SK-N-SH (cell line): Measurements from ENCODE around the gene MELTF. TPM values are rescaled to one million over a fixed set of nuclear protein-coding genes. Genes with fewer than 3 reads are reported as not detected.

Experiments used
- CTCF ChIA-PET: fragments of 300-600, 350-600 bp; formaldehyde crosslinking; extraction: SDS; loops from one replicate; lab custom pipeline; 2021; lab: Yijun Ruan, JAX
- POLR2A ChIA-PET: fragments of 350-600 bp; sonication (Branson Sonifier 250); formaldehyde crosslinking; extraction: SDS; loops from one replicate; lab custom pipeline; 2020; ENCODE audit warnings: antibody characterized with exemption, inconsistent platforms; lab: Yijun Ruan, JAX
- DNase-seq: peaks from one replicate; pipeline ENCODE4 v3.0.0; 2012
- H2AFZ ChIP-seq: fragments of 200-600 bp; sonication (generic); 2 replicates; pipeline ENCODE4 v1.8.1; 2016; ENCODE audit warnings: antibody characterized with exemption, mild to moderate bottlenecking, low read depth
- H3F3A ChIP-seq: fragments of 200-600 bp; sonication (generic); replicated peaks from 2 replicates; pipeline ENCODE3; 2016; ENCODE audit warnings: antibody characterized with exemption, mild to moderate bottlenecking; ENCODE audit not compliant: insufficient read depth
- H3K27ac ChIP-seq, 2 experiments: fragments of 200-500 bp in 1 of 2; fragments of 200-600 bp in 1 of 2; sonication (Bioruptor generic) in 1 of 2; sonication (generic), shearing (Covaris generic) in 1 of 2; 2 replicates each; pipeline versions ENCODE4 v1.5.1 to v1.6.1; 2014 to 2016; ENCODE audit warnings: low read depth in 2 of 2, inconsistent platforms in 1 of 2, low read length in 1 of 2, mild to moderate bottlenecking in 1 of 2, mixed read lengths in 1 of 2
- H3K27me3 ChIP-seq: fragments of 200-600 bp; sonication (generic), shearing (Covaris generic); 2 replicates; pipeline ENCODE4 v1.6.1; 2016; ENCODE audit warnings: mixed run types; ENCODE audit not compliant: insufficient read depth
- H3K36me3 ChIP-seq, 2 experiments: fragments of 200-500 bp in 1 of 2; fragments of 200-600 bp in 1 of 2; sonication (Bioruptor generic) in 1 of 2; sonication (generic) in 1 of 2; replicated peaks in 1 of 2; 2 replicates each; pipeline versions ENCODE3 to v1.5.1; 2014 to 2016; ENCODE audit warnings: low read length in 1 of 2, mild to moderate bottlenecking in 1 of 2; ENCODE audit not compliant: insufficient read depth in 2 of 2, control insufficient read depth in 1 of 2
- H3K4me1 ChIP-seq, 2 experiments: fragments of 200-500 bp in 1 of 2; fragments of 200-600 bp in 1 of 2; sonication (Bioruptor generic) in 1 of 2; sonication (generic), shearing (Covaris generic) in 1 of 2; 2 replicates each; pipeline versions ENCODE4 v1.5.1 to v1.6.1; 2014 to 2016; ENCODE audit warnings: low read depth in 1 of 2, low read length in 1 of 2, mixed run types in 1 of 2; ENCODE audit not compliant: insufficient read depth in 2 of 2, control insufficient read depth in 1 of 2
- H3K4me2 ChIP-seq: fragments of 200-600 bp; sonication (generic), shearing (Covaris generic); 2 replicates; pipeline ENCODE4 v1.6.1; 2017; ENCODE audit warnings: mixed run types
- H3K4me3 ChIP-seq, 2 experiments: fragments of 200-500 bp in 1 of 2; fragments of 200-600 bp in 1 of 2; sonication (Bioruptor generic) in 1 of 2; sonication (generic), shearing (Covaris generic) in 1 of 2; 2 replicates each; pipeline versions ENCODE4 v1.5.1 to v1.8.1; 2014 to 2016; ENCODE audit warnings: low read depth in 2 of 2, inconsistent platforms in 1 of 2, low read length in 1 of 2, mild to moderate bottlenecking in 1 of 2, mixed read lengths in 1 of 2, moderate library complexity in 1 of 2
- H3K79me2 ChIP-seq: fragments of 200-600 bp; sonication (generic); 2 replicates; pipeline ENCODE4 v1.8.1; 2017; ENCODE audit warnings: mild to moderate bottlenecking; ENCODE audit not compliant: insufficient read depth
- H3K9ac ChIP-seq: fragments of 200-600 bp; sonication (generic); 2 replicates; pipeline ENCODE4 v1.6.1; 2017; ENCODE audit warnings: mixed run types
- H3K9me2 ChIP-seq: fragments of 200-600 bp; sonication (generic); 2 replicates; pipeline ENCODE4 v1.6.1; 2017; ENCODE audit warnings: mixed run types
- H3K9me3 ChIP-seq: fragments of 200-600 bp; sonication (generic); 2 replicates; pipeline ENCODE4 v1.6.1; 2017; ENCODE audit warnings: mixed run types, mild to moderate bottlenecking, moderate library complexity
- H4K20me1 ChIP-seq: fragments of 200-600 bp; sonication (generic); 2 replicates; pipeline ENCODE4 v1.6.1; 2017; ENCODE audit warnings: mild to moderate bottlenecking, mixed run types; ENCODE audit not compliant: insufficient read depth
- CHD2 ChIP-seq: fragments of 150-350 bp; IDR thresholded peaks from 2 replicates; pipeline ENCODE4 v1.6.1; 2018; ENCODE audit warnings: low read length; ENCODE audit not compliant: partially characterized antibody
- EP300 ChIP-seq, 2 experiments: IDR thresholded peaks; 2 replicates each; pipeline versions ENCODE4 v1.4.0 to v1.6.1; 2012; ENCODE audit warnings: borderline replicate concordance in 1 of 2, low read depth in 1 of 2, low read length in 1 of 2
- FOSL2 ChIP-seq: IDR thresholded peaks from 2 replicates; pipeline ENCODE4 v1.4.0; 2012; ENCODE audit warnings: low read depth, mild to moderate bottlenecking, moderate library complexity, borderline replicate concordance
- FOXJ3 ChIP-seq: sonication (generic); formaldehyde crosslinking; IDR thresholded peaks from 2 replicates; pipeline ENCODE4 v1.5.1; 2020; ENCODE audit warnings: mild to moderate bottlenecking, missing genetic modification reagents
- JUND ChIP-seq: IDR thresholded peaks from 2 replicates; pipeline ENCODE4 v1.4.0; 2012
- NRF1 ChIP-seq: IDR thresholded peaks from 2 replicates; pipeline ENCODE4 v1.6.1; 2012; ENCODE audit warnings: low read depth, mild to moderate bottlenecking, low read length
- POLR2AphosphoS5 ChIP-seq: IDR thresholded peaks from 2 replicates; pipeline ENCODE4 v1.6.1; 2012; ENCODE audit warnings: low read depth, low read length
- RXRA ChIP-seq: IDR thresholded peaks from 2 replicates; pipeline ENCODE4 v1.4.0; 2012; ENCODE audit warnings: low read depth, mild to moderate bottlenecking, borderline replicate concordance
- TAF1 ChIP-seq: IDR thresholded peaks from 2 replicates; pipeline ENCODE4 v1.6.1; 2012; ENCODE audit warnings: low read depth, mild to moderate bottlenecking, low read length, moderate library complexity, borderline replicate concordance
- YY1 ChIP-seq: IDR thresholded peaks from 2 replicates; pipeline ENCODE4 v1.4.0; 2012; ENCODE audit warnings: low read depth, mild to moderate bottlenecking
- WGBS: methylation state at CpG from one replicate; pipeline ENCODE4 v1.1.6; 2017; ENCODE audit warnings: low lambda C conversion rate; 5-methylcytosine and 5-hydroxymethylcytosine counted together
- polyA plus RNA-seq, 3 experiments: library from polyadenylated mRNA; depleted of rRNA; stranded (reverse); fragments of >200 nt; gene quantifications; 2 replicates each; pipeline ENCODE4 v1.2.3, GENCODE V29; 2012
- TF ChIP-seq, protein P1 (sequence below): IDR thresholded peaks from 2 replicates; pipeline ENCODE4; 2012
- TF ChIP-seq, protein P2 (sequence below): fragments of 200-600 bp; sonication (generic); IDR thresholded peaks from 2 replicates; pipeline ENCODE4 v1.6.1; 2017; ENCODE audit warnings: antibody characterized with exemption, mild to moderate bottlenecking, moderate library complexity
- TF ChIP-seq, protein P3 (sequence below): fragments of 150-350 bp; IDR thresholded peaks from 2 replicates; pipeline ENCODE4 v1.6.1; 2016; ENCODE audit warnings: mild to moderate bottlenecking, low read depth, low read length
- TF ChIP-seq, protein P4 (sequence below): IDR thresholded peaks from 2 replicates; pipeline ENCODE4 v1.4.0; 2012; ENCODE audit warnings: low read depth, borderline replicate concordance
- TF ChIP-seq, protein P5 (sequence below): IDR thresholded peaks from 2 replicates; pipeline ENCODE4 v1.4.0; 2012; ENCODE audit warnings: low read depth, borderline replicate concordance

MELTF gene
- polyA plus RNA-seq, 1 of the 3 experiments (the other 2 are of a cell fraction), result 32.4 TPM

DNA sequence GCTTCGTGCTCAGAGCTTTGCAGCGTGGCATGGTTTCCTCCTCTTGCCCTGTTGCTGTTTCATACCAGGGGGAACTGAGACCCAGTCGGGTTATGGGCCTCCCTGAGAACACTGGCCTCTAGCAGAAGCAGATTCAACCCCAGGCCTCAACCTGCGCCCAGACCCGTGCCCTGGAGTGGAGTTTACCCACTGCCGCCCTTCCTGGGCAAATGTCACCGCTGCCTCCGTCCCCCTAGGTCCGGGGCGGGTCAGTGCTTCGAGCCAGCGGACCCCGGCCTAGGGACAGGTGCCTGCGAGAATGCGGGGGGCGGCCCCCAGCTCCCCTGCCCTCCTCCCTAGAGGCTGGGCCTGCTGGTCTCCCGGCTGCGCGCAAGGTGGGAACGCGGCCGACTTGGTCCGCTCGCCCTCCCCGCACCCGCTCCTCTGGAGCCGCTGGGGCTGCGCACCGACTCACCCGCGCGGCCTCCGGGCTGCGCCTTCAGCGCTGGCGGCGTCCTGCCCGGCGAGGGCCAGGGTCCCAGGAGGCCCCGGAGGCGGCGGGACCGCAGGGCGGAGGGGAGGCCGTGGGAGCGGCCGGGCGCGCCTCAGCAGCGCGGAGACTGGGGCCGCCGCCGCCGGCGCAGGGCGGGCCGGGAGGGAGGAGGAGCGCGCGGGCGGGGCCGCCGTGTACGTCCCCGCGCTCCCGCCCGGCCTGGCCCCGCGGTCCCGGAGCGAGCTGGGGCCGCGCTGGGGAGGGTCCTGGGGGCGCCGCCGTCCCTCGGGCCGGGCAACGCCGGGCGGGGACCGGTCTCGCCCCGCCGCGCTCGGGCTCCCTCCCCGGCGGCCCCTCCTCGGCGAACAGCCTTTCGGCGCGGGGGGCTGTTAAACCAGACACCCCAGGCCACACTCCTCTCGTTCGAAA is 61.1 kb downstream of the MELTF start, which contains the start of gene PIGZ (continued):
- no peak for TF ChIP-seq POLR2AphosphoS5
- TF ChIP-seq, protein P1, sequence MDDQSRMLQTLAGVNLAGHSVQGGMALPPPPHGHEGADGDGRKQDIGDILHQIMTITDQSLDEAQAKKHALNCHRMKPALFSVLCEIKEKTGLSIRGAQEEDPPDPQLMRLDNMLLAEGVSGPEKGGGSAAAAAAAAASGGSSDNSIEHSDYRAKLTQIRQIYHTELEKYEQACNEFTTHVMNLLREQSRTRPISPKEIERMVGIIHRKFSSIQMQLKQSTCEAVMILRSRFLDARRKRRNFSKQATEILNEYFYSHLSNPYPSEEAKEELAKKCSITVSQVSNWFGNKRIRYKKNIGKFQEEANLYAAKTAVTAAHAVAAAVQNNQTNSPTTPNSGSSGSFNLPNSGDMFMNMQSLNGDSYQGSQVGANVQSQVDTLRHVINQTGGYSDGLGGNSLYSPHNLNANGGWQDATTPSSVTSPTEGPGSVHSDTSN, result no peak
- TF ChIP-seq FOXJ3 (CRISPR knock-in tag), result no peak
- TF ChIP-seq FOSL2, result no peak
- TF ChIP-seq JUND, result no peak
- no peak for TF ChIP-seq RXRA
- TF ChIP-seq, protein P2, sequence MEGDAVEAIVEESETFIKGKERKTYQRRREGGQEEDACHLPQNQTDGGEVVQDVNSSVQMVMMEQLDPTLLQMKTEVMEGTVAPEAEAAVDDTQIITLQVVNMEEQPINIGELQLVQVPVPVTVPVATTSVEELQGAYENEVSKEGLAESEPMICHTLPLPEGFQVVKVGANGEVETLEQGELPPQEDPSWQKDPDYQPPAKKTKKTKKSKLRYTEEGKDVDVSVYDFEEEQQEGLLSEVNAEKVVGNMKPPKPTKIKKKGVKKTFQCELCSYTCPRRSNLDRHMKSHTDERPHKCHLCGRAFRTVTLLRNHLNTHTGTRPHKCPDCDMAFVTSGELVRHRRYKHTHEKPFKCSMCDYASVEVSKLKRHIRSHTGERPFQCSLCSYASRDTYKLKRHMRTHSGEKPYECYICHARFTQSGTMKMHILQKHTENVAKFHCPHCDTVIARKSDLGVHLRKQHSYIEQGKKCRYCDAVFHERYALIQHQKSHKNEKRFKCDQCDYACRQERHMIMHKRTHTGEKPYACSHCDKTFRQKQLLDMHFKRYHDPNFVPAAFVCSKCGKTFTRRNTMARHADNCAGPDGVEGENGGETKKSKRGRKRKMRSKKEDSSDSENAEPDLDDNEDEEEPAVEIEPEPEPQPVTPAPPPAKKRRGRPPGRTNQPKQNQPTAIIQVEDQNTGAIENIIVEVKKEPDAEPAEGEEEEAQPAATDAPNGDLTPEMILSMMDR, result no peak
- TF ChIP-seq CHD2, result no peak

DNA sequence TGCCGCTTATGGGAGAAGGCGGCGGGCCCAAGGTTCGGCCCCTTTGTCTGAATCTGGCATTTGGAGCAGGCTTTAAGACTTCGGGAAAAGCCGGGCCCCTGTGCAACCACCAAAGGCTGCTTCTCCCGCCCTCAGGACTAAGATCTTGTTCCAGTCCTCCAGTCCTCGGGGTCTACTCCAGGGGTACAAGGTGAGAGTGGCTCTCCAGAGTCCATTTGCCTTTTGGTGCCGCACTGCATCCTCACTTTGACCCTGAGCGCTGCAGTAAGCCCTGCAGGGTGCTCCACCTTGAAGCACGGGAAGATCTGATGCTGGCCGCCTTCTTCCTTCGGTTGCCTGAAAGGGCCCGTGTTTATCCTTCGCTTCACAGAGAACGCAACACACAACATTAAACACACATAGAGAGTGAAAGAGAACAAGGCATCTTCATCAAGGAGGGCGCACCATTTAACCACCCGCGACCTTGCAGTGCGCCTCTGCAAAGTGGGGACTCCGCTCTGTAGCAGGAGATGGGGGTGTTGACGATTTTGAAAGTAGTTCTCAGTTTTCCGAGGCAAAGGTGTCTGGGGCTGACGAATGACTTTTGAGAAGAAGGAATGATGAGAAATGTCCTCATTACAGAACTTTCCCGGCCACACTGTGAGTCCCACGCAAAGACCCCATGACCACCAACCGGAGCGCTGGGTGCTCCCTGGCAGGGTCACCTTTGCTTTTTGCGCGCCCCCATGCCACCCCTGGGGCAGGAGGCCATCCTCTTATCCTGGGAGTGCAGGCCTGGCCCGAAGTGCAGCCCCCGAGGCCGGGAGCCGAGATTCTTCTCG is 62.0 kb downstream of the MELTF start:
- no peaks in the 10 kb centered on the region for H4K20me1 ChIP-seq
- peak overlapping the region; percentile 63 to 64; a peak in 3 of 4 replicates for H3K4me3 ChIP-seq
- H3K27me3 ChIP-seq, result no peaks in the 10 kb centered on the region
- no peaks in the 10 kb centered on the region for H3K9me2 ChIP-seq
- ChIA-PET CTCF (interaction anchor here (1.0 to 3.7 kb wide), 4 partner anchors 17 to 358 kb away, joined by 3 to 16 read pairs (median 3); partner anchors contain the start of gene NCBP2), POLR2A (no interaction called here)
- WGBS, result 98% methylated on average over 25 of the region's 35 CpGs
- no peak overlapping the region for H2AFZ ChIP-seq
- H3K36me3 ChIP-seq, result no peaks in the 10 kb centered on the region
- no peak for TF ChIP-seq EP300 (IDR thresholded peaks at IDR 0.05; ENCODE audit: borderline replicate concordance in 1 of 2, low read depth in 1 of 2, low read length in 1 of 2)
- TF ChIP-seq, protein P3, sequence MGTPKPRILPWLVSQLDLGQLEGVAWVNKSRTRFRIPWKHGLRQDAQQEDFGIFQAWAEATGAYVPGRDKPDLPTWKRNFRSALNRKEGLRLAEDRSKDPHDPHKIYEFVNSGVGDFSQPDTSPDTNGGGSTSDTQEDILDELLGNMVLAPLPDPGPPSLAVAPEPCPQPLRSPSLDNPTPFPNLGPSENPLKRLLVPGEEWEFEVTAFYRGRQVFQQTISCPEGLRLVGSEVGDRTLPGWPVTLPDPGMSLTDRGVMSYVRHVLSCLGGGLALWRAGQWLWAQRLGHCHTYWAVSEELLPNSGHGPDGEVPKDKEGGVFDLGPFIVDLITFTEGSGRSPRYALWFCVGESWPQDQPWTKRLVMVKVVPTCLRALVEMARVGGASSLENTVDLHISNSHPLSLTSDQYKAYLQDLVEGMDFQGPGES, result no peak
- TF ChIP-seq TAF1, result no peak
- TF ChIP-seq YY1, result no peak
- TF ChIP-seq, protein P4, sequence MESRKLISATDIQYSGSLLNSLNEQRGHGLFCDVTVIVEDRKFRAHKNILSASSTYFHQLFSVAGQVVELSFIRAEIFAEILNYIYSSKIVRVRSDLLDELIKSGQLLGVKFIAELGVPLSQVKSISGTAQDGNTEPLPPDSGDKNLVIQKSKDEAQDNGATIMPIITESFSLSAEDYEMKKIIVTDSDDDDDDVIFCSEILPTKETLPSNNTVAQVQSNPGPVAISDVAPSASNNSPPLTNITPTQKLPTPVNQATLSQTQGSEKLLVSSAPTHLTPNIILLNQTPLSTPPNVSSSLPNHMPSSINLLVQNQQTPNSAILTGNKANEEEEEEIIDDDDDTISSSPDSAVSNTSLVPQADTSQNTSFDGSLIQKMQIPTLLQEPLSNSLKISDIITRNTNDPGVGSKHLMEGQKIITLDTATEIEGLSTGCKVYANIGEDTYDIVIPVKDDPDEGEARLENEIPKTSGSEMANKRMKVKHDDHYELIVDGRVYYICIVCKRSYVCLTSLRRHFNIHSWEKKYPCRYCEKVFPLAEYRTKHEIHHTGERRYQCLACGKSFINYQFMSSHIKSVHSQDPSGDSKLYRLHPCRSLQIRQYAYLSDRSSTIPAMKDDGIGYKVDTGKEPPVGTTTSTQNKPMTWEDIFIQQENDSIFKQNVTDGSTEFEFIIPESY, result no peak
- TF ChIP-seq, protein P1, result no peak
- TF ChIP-seq, protein P5, sequence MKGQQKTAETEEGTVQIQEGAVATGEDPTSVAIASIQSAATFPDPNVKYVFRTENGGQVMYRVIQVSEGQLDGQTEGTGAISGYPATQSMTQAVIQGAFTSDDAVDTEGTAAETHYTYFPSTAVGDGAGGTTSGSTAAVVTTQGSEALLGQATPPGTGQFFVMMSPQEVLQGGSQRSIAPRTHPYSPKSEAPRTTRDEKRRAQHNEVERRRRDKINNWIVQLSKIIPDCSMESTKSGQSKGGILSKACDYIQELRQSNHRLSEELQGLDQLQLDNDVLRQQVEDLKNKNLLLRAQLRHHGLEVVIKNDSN, result no peak
- TF ChIP-seq NRF1, result no peak
- TF ChIP-seq FOXJ3 (CRISPR knock-in tag), result no peak
- no peak for DNase-seq
- no peaks in the 10 kb centered on the region for H3F3A ChIP-seq
- H3K4me1 ChIP-seq, result peaks cover 0 to 6% of the 10 kb centered on the region in 2 experiments; a peak in 1 of 4 replicates
- no peaks in the 10 kb centered on the region for H3K9me3 ChIP-seq
- no peak overlapping the region for H3K9ac ChIP-seq
- peak overlapping the region; percentile 87 for H3K4me2 ChIP-seq
- no peaks in the 10 kb centered on the region for H3K79me2 ChIP-seq
- no peak overlapping the region for H3K27ac ChIP-seq
